ENCODE results near the gene DNAAF2.
"Not testable (repeated sequence)": the region's sequence is repeated elsewhere in the genome, so short reads cannot be mapped to it uniquely, and the experiment has no call there.

The DNAAF2 gene, protein sequence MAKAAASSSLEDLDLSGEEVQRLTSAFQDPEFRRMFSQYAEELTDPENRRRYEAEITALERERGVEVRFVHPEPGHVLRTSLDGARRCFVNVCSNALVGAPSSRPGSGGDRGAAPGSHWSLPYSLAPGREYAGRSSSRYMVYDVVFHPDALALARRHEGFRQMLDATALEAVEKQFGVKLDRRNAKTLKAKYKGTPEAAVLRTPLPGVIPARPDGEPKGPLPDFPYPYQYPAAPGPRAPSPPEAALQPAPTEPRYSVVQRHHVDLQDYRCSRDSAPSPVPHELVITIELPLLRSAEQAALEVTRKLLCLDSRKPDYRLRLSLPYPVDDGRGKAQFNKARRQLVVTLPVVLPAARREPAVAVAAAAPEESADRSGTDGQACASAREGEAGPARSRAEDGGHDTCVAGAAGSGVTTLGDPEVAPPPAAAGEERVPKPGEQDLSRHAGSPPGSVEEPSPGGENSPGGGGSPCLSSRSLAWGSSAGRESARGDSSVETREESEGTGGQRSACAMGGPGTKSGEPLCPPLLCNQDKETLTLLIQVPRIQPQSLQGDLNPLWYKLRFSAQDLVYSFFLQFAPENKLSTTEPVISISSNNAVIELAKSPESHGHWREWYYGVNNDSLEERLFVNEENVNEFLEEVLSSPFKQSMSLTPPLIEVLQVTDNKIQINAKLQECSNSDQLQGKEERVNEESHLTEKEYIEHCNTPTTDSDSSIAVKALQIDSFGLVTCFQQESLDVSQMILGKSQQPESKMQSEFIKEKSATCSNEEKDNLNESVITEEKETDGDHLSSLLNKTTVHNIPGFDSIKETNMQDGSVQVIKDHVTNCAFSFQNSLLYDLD

DNA sequence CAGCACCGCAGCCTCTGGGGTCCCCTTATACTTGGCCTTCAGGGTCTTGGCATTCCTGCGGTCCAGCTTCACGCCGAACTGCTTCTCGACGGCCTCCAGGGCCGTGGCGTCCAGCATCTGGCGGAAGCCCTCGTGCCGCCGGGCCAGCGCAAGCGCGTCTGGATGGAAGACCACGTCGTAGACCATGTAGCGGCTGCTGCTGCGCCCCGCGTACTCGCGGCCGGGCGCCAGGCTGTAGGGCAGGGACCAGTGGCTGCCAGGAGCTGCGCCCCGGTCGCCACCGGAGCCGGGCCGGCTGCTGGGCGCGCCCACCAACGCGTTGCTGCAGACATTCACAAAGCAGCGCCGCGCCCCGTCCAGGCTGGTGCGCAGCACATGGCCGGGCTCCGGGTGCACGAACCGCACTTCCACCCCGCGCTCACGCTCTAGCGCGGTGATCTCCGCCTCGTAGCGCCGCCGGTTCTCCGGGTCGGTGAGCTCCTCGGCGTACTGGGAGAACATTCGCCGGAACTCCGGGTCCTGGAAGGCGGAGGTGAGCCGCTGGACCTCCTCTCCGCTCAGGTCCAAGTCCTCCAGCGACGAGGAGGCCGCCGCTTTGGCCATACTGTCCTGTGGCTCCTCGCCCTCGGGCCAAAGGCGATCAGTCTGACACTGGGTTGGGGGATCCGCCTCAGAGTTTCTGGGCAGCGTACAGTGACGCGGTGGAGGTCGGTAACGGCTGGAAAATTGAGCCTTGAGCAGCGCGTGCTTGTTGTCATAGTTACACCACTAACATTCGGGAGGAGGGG lies at the start of gene DNAAF2:
Gene DNAAF2 (minus strand): TSS at position 698 of the 788 bp plus-strand sequence. CDS start 95 bp downstream, at position 603.
- peak; percentile 66 for DNase-seq

DNA sequence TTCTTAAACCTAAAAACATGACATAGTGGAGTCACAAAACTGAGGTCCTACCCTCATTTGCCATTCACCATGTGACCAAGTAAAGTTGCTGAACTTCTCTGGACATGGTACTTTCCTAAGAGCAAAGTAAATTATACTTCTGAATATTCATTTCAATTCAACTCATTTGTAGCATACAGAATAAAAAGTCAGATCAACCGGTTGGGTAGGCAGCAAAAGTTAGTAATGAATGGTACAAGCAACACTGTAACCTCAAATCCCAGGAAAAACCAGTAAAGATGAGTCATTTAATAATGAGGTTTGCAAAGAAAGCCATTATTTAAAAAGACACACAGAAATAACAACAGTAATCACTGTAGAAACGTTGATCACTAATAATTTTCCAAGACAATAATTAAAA lies 44.2 kb upstream of the DNAAF2 start:
- peak; percentile 51 for DNase-seq

DNA sequence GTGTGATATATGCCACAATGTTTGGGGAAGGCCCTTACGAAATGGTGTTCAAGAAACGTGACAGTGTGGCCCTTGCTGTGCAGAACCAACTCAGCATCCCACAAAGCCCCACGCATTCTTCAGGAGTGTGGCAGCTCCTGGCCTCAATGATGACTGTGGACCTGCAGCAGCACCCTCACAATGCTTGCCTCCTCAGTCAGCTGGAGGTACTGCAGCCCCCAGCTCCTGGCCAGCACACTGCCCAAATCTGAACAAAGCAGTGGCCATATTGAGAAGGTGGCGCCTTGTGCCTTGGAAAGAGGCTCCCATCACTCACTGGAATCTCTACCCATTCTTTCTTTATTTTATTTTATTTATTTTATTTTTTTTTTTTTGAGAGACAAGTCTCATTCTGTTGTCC lies 42.6 kb upstream of the DNAAF2 start:
- no peak for DNase-seq

DNA sequence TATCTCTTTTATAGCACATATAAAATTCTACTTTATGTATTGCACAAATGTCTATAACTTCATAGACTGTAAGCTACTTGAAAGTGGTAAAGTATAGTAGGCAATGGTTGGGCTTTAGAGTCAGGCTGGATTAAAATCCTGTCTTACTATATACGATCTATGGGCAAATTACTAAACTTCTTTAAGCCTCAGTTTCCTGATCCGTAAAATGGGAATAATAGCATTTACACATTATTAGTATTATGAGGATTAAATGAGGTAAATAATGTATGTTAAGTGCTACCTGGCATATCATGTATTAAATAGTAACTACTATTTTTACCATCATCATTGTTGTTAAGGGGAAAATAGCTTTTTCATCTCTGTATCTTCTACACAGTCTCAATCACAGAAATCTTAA lies 38.5 kb upstream of the DNAAF2 start:
- no peak for DNase-seq

DNA sequence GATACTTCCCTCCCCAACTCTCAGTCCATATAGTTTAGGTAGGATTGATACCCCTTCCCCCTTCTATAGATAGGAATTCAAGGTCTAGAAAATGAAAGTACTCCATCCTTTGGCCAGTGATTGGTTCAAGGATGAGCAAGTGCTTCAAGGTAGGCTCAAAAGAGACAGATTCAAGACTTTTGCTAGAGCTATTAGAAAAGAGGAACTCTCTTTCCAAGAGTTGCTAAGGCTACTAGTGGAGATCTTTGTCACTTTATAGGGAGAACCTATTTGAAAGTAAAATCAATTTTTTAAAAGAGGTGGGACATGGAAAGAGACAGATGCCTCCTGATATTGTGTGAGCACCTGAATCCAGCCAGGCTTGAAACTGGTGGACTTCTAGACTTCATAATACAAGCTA lies 35.4 kb upstream of the DNAAF2 start:
- no peak for DNase-seq

DNA sequence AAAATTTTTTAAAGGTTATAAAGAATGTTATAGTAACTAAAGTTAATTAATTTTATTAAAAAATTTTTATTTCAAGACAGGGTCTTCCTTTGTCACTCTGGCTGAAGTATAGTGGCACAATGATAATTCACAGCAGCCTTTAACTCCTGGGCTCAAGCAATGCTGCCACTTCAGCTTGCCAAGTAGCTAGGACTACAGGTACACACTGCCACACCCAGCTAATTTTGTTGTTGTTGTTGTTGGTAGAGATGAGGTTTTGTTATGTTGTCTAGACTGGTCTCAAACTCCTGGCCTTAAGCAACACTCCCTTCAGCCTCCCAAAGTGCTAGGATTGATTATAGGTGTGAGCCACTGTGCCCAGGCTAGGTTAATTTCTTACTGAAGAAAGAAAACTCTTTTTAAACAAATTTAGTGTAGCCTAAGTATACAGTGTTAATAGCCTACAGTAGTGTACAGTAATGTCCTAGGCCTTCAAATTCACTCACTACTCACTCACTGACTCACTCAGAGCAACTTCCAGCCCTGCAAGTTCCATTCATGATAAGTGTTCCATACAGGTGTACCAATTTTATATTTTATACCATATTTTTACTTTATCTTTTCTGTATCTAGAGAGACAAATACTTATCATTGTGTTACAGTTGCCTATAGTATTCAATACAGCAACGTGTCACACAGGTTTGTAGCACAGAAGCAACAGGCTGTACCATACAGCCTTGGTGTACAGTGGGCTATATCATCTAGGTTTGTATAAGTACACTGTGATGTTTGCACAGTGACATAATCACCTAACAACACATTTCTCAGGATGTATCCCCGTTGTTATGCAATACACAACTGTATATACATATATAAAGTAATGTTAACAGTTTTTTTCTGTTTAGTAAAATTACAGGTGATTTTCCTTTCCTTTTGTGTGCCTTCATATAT lies 24.7 kb upstream of the DNAAF2 start:
- no peak for DNase-seq

DNA sequence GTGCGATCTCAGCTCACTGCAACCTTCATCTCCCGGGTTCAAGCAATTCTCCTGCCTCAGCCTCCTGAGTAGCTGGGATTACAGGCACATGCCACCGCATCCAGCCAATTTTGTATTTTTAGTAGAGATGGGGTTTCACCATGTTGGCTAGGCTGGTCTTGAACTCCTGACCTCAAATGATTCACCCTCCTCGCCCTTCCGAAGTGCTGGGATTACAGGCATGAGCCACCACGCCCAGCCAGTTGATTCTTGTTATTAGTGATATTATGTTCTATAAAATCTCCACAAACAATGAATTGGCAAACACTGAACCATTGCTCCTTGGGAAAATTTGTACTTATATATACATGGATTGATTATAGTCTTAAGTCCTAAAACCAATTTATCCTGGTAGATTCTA lies 22.5 kb upstream of the DNAAF2 start:
- DNase-seq: not testable (repeated sequence)

DNA sequence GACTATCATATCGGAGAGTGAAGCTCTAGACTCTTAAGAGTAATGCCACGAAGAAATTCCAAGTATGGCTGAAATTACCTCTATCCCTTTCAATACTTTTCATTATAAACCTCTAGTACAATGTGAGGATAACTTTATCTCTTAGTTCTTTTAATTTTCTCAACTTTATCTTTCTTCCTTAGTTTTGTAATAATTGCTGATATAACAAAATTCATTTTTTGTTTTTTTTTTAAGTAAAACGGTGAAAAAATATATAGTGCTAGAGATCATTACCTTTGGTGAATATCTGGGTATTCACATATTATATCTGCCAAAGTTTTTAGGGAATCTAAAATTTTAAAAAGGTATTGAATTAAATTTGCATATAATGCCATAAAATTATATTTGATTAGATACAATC lies 19.5 kb upstream of the DNAAF2 start:
- DNase-seq: no peak

DNA sequence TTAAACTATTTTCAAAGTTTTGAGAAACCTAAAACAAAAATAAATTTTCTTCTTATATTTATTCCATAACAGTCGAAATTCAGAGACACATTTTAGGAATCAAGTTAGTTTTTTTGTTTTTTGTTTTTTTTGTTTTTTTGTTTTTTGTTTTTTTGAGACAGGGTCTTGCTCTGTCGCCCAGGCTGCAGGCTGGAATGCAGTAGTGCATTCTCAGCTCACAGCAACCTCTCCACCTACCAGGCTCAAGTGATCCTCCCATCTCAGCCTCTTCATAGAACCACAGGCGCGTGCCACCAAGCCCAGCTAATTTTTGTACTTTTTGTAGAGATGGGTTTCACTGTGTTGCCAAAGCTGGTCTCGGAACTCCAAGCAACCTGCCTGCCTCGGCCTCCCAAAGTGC lies 18.5 kb upstream of the DNAAF2 start:
- DNase-seq: no peak

DNA sequence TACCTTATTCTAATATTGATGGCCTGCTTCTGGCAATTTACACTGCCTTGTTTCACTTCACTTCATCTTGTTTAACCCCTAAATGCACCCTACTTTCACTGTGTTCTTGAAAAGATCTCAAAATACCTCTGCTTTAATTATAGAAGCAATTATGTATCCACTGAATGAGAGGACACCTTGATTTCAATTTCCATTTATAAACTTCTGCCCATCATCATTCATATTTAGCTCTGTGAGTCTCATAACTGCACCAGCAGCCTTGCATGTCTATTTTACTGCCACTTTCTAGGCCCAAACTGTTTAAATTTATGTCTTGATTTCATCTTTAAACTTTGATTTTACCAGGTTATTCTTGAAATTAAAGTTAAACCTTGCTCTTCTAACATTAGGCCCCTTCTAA lies 7.1 kb upstream of the DNAAF2 start:
- no peak for DNase-seq

DNA sequence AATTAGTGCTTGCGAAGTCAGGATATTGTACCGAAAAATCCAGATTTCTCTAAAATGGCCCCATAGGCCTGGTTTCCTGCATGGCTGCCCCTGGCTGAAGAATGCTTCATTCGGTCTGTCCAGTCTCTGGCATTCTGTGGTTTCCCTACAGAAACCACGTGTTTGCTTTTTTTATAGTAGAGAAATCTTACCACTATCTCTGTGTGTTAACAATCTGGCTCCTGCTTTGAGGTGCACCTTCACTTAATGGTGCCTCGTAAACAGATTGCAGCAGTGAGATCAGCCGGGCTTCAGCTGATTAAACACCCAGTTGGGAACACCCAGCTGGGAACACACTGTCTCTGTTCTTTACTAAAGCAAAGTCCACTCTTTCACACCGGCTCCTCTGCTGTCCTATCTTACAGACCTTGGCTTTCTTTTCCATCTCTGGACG lies 6.7 kb upstream of the DNAAF2 start:
- no peak for DNase-seq

DNA sequence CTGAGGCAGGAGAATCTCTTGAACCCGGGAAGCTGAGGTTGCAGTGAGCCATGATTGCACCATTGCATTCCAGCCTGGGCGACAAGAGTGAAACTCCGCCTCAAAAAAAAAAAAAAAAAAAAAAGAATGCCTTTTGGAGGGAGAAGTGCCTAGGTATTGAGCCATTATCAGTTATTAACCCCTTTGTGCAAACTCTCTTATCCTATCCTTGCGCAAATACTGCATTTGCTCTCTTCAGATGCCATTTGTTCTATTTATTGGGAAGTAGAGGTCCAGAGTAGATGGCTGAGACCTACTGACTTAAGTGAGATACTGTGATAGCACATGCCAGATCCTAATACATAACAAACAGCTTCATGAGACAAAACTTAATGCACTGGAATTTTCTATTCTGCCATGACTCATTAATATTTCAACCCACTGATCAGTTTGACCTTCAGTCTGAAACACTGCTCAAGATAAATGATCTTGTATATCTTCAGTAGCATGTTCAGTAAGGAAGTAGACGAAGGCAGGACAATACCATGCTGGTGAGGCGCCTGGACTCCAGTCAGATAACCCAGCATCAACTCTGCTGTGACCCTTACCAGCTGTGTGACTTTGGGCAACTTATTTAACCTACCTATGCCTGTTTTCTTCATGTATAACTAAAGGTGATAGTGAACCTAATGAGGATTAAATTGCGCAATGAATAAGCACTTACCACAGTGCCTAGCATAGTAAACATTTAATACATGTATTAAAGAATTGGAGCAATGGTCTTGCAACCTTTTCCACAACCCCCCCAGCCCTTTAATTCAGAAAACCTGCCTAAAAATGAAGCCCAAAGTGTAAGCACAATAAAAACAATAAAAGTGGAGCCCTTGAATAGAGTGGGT lies 5.7 kb upstream of the DNAAF2 start:
- DNase-seq: no peak

DNA sequence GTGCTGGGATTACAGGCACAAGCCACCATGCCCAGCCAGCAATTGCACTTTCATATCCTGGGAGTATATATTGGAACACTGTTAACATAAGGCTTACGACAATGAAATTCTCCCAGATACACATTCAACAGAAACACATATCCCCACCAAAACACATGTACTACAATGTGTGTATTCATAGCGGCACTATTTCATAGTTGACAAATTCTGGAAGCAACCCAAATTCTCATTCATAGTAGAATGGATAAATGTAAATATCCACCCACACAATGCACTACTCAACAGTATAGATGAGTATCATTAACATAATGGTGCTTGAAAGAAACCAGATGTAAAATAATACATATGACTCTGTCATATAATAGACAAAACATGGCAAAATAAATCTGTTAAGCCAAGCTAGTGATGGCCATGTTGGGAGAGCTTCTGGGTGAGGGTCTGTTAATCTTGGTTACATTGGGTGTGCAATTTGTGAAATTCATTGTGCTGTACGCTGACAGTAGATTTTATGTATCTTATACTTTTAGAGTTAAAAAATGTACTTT lies 2.6 kb upstream of the DNAAF2 start:
- DNase-seq: no peak

DNA sequence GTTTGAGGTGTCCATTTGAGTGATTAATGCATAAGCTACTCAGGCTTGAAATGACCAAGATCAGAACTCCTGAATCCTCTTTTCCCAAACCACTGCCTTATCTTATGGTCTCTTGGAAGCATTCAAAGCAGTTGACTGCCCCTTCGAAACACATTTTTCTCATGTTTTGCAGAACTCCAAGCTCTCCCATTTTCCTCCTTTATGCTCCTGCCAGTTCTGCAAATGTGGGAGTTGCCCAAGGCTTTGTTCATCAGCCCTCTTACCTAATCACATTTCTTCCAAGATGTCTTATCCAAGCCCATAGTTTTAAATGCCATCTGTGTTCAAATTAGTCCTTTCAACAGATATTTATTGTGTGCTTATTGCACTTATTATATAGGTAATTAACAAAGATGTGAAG lies 1.8 kb upstream of the DNAAF2 start:
- DNase-seq: no peak

DNA sequence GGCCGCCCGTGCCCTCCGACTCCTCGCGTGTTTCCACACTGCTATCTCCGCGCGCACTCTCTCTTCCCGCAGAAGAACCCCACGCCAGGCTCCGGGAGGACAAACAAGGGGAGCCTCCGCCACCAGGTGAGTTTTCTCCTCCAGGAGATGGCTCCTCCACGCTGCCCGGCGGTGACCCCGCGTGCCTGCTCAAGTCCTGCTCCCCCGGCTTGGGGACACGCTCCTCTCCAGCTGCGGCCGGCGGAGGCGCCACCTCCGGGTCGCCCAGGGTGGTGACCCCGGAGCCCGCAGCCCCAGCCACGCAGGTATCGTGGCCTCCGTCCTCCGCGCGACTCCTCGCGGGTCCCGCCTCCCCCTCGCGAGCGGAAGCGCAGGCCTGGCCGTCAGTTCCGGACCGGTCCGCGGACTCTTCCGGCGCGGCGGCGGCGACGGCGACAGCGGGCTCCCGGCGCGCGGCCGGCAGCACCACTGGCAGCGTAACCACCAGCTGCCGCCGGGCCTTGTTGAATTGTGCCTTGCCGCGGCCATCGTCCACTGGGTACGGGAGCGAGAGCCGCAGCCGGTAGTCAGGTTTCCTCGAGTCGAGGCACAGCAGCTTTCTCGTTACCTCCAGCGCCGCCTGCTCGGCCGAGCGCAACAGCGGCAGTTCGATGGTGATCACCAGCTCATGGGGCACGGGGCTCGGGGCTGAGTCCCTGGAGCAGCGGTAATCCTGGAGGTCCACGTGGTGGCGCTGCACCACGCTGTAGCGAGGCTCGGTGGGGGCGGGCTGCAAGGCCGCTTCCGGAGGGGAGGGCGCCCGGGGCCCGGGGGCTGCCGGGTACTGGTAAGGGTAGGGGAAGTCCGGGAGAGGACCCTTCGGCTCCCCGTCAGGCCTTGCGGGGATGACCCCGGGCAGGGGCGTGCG lies 1.2 kb downstream of the DNAAF2 start:
- DNase-seq: peak; percentile 96

DNA sequence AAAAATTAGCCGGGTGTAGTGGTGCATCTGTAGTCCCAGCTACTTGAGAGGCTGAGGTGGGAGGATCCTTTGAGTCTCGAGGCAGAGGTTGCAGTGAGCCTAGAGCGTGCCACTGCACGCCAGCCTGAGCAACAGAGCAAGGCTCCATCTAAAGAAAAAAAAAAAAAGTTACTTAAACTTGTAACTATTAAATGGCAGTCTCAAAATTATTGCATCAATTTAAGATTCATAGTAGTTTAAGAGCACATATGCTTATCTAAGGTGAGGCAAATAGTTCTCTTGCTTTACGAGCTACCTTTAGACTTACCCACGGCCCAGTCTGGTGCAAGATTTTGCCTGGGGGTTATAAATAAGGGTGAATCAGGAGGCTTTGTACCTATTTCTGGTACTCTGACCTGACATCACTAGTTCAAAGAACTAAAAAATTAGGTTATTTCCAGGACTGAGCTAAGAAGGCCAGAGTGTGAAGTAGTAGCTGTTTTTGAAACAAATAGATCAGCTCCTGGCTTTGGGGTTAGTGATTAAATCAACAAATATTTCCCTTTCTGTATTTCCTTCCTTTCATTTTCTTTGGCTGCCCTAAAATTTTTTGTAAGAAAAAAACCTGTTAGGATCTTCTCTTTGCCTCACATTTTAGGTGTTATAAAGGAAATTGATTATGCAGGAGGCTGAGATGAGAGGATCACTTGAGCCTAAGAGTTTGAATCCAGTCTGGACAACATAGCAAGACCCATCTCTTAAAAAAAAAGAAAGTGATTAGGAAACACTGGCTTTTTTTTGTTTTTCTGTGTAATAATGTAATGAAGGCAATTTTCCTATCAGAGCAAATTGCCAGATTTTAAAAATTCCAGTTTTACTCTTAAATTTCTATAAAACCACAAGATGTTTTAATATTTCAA lies 10.9 kb downstream of the DNAAF2 start:
- peak; percentile 53 for DNase-seq

DNA sequence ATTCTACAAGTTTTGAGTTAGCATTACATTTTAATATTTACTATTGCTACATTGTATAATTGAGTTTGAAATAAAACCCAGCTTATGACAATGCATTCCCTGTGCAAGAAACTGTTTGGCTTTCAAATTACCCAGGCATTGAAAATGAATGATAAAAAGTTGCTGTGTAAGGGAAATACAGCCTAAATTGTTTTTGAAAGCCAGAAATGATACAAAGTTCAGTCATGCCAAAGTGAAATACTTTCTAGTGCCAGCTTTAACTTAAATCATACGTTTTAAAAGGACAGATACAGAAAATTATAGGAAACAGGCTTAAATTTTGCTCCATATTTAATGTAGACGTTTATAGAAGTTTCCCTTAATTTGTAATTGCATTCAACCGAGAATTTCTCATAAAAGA lies 11.7 kb downstream of the DNAAF2 start:
- no peak for DNase-seq

DNA sequence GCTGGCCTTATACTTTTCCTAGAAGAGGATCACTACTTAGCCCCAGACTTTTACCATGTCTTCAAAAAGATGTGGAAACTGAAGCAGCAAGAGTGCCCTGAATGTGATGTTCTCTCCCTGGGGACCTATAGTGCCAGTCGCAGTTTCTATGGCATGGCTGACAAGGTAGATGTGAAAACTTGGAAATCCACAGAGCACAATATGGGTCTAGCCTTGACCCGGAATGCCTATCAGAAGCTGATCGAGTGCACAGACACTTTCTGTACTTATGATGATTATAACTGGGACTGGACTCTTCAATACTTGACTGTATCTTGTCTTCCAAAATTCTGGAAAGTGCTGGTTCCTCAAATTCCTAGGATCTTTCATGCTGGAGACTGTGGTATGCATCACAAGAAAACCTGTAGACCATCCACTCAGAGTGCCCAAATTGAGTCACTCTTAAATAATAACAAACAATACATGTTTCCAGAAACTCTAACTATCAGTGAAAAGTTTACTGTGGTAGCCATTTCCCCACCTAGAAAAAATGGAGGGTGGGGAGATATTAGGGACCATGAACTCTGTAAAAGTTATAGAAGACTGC lies 12.9 kb downstream of the DNAAF2 start:
- no peak for DNase-seq

Data from activated CD4-positive, alpha-beta T cell treated with anti-CD3 and anti-CD28 coated beads, Interleukin-2, amount 50 U/mL, for 16 hours (primary cell).